Measurements from ENCODE around the gene SPATA9. TPM values are rescaled to one million over a fixed set of nuclear protein-coding genes. Genes with fewer than 3 reads are reported as not detected.

Gene SPATA9
- total RNA-seq, 1 experiment from 2014 or later, result not detected

DNA sequence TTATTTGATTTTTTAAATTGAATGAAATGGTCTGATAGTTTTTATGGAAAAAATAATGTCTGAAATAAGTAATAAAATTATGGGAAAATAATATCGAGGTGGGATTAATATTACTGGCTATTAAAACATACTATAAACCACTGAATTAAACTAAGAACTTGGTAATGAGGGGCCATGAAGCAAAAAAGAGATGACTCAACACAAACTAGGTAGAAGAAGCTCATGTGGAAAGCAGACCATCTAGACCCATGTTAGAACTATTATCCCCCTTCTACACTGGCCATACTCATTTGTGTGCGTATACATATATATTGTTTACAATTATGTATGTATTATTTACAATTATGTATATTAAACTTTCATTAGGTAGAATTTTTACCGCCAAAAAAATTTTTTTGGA lies 71.4 kb downstream of the SPATA9 start:
- no peak overlapping the region for H4K91ac ChIP-seq (ENCODE audit: insufficient read length, low read depth, low read length)
- H3K9ac ChIP-seq (ENCODE audit: extremely low read depth, insufficient read length, low read length), result no peak overlapping the region
- no peak overlapping the region for H2BK5ac ChIP-seq (ENCODE audit: insufficient read length, low read length)
- H3K23ac ChIP-seq (ENCODE audit: insufficient read length, low read depth, low read length), result no peak overlapping the region
- no peak overlapping the region for H2BK15ac ChIP-seq (ENCODE audit: low read depth, low read length)
- no peaks in the 10 kb centered on the region for H3K4me1 ChIP-seq (ENCODE audit: insufficient read depth, low read length)
- no peak overlapping the region for H3K27ac Mint-ChIP-seq
- no peaks in the 10 kb centered on the region for H3K79me2 ChIP-seq (ENCODE audit: insufficient read depth, low read length)
- H3K23me2 ChIP-seq (ENCODE audit: insufficient read length, low read depth, low read length, poor library complexity, severe bottlenecking), result no peaks in the 10 kb centered on the region
- no peaks in the 10 kb centered on the region for H3K4me1 Mint-ChIP-seq
- H3K27me3 ChIP-seq (ENCODE audit: insufficient read depth, low read length), result no peaks in the 10 kb centered on the region
- H3K4me3 Mint-ChIP-seq, result no peak overlapping the region
- no peak overlapping the region for H3K4me2 ChIP-seq (ENCODE audit: insufficient read depth, insufficient read length, low read length)
- no peaks in the 10 kb centered on the region for H4K20me1 ChIP-seq (ENCODE audit: control insufficient read depth, insufficient read depth, insufficient read length)
- H3K18ac ChIP-seq (ENCODE audit: insufficient read length, low read depth, low read length), result no peak overlapping the region
- WGBS (ENCODE audit: extremely low coverage, insufficient read length, low lambda C conversion rate), result no CpG with 5 or more reads among the region's 3 CpGs
- H3K4ac ChIP-seq (ENCODE audit: low read depth, low read length), result no peak overlapping the region
- no peaks in the 10 kb centered on the region for H3K79me1 ChIP-seq (ENCODE audit: insufficient read depth, low read depth, low read length, poor library complexity, severe bottlenecking)
- H3K56ac ChIP-seq (ENCODE audit: insufficient read length, low read depth, low read length), result no peak overlapping the region
- H3K9me3 ChIP-seq (ENCODE audit: control insufficient read depth, low read depth, low read length), result no peaks in the 10 kb centered on the region
- H3K9me3 Mint-ChIP-seq, result peaks cover 9 to 13% of the 10 kb centered on the region in 2 experiments
- peaks cover 2% of the 10 kb centered on the region for H3K27me3 Mint-ChIP-seq (ENCODE audit: low read depth)
- no peak overlapping the region for H3T11ph ChIP-seq (ENCODE audit: low read length)
- no peak overlapping the region for H3K14ac ChIP-seq (ENCODE audit: insufficient read depth, low read length)
- no peak for DNase-seq
- no peak overlapping the region for H2AFZ ChIP-seq (ENCODE audit: low read length)
- no peak overlapping the region for H3K27ac ChIP-seq (ENCODE audit: insufficient read length, low read depth, low read length)
- no peak overlapping the region for H4K5ac ChIP-seq (ENCODE audit: insufficient read length, low read depth, low read length)
- H4K8ac ChIP-seq (replicated peaks; ENCODE audit: insufficient read length, low read depth, low read length), result no peak overlapping the region
- H2BK12ac ChIP-seq (ENCODE audit: insufficient read length, low read depth, low read length), result no peak overlapping the region
- H2AK5ac ChIP-seq (ENCODE audit: insufficient read length, low read length), result no peak overlapping the region
- no peak overlapping the region for H2BK120ac ChIP-seq (ENCODE audit: low read depth, low read length, poor library complexity, severe bottlenecking)
- no peak for TF ChIP-seq CTCF (conservative IDR thresholded peaks at IDR 0.05)
- no peak overlapping the region for H2BK20ac ChIP-seq (ENCODE audit: low read depth, low read length, poor library complexity, severe bottlenecking)
- H3K36me3 Mint-ChIP-seq (ENCODE audit: insufficient read depth in 1 of 3, low read depth in 3 of 3), result peaks cover 5 to 14% (median 5%) of the 10 kb centered on the region in 3 experiments; a peak in 5 of 7 replicates

All from H9 (cell line).